Stimulated activated CD8-positive, alpha-beta memory T cell treated with anti-CD3 and anti-CD28 coated beads, Interleukin-12 subunit alpha, Interleukin-12 subunit beta, amount 100 ng/mL, for 1 hour (primary cell): ENCODE data around the gene CHADL.
"Not testable (repeated sequence)": the region's sequence is repeated elsewhere in the genome, so short reads cannot be mapped to it uniquely, and the experiment has no call there.

Source experiments
- DNase-seq: peaks from one replicate; pipeline ENCODE4 v3.0.0-alpha.2; 2020; ENCODE audit warnings: low read depth

Gene CHADL

DNA sequence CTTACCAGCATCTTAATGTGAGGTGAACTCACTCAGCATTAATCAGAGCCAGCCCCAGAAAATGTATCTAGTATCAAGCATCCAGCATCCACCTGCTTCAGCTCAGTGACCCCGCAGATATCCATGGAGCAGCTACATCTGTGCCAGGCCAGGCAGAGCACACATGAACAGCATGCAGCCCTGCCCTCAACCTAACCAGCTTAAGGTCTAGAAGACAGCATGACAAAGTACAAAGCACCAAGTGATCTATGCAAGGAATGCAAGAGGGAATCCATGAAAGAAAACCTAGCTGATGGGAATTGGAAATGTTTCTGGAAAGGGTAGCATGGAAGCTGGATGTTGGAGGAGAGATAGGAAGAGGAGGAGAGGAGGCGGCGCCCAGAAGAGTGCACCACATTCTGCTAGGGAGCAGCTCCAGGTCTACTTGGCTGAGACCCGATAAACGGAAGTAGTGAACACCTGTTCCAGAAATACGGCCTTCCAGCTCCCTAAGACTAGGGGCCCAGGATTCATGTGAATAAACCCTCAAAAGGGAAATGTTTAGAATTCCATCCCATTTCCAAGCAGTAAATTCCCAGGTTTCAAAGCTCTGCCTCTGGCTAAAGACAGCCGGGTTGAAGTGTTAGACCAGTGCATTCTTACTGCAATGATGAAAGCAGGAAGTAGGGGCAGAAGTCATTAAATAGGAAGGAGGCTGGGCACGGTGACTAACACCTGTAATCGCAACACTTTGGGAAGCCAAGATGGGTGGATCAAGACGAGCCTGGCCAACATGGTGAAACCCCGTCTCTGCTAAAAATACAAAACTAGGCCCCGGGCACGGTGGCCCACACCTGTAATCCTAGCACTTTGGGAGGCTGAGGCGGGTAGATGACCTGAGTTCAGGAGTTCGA lies 59.1 kb downstream of the CHADL start:
- no peak for DNase-seq

DNA sequence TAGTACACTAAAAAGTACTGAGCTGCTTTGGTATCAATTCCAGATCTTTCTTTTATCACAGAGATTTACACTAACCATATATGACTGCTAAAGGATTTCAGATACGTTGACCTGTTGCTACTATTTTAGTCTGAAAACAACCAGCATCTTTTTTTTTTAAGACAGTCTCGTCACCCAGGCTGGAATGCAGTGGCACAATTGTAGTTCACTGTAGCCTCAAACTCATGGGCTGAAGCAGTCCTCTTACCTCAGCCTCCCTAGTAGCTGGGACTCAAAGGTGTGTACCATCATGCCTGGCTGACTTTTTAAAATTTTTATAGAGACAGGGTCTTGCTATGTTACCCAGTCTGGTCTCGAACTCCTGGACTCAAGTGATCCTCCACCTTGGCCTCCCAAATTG lies 59.8 kb downstream of the CHADL start:
- no peak for DNase-seq

DNA sequence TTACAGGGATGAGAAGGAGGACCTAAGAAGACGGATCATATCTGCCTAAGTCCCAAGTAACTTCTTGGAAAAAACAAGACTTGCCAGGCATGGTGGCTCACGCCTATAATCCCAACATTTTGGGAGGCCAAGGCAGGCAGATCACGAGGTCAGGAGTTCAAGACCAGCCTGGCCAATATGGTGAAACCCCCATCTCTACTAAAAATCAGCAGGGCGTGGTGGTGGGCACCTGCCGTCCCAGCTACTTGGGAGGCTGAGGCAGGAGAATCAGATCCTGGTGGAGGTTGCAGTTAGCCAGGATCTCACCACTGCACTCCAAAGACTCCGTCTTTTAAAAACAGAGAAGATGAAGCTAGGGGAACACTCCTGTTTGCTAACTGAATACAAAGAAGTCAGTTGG lies 60.4 kb downstream of the CHADL start:
- not testable (repeated sequence) for DNase-seq
